Amniotic epithelial cell (primary cell): ENCODE measurements around the gene APOBEC3H.

Source experiments
- DNase-seq: peaks from one replicate; pipeline ENCODE4 v3.0.0-alpha.2; 2010; ENCODE audit warnings: low read depth

APOBEC3H gene

GRCh38 chr22:39081016-39081415 lies 16.0 kb upstream of the APOBEC3H start:
- DNase-seq: no peak

GRCh38 chr22:39081598-39081997 lies 15.4 kb upstream of the APOBEC3H start:
- no peak for DNase-seq

- DNase-seq: no peak
Observed at GRCh38 chr22:39083212-39084165, 13.6 kb upstream of the APOBEC3H start.

- DNase-seq: no peak
Observed at GRCh38 chr22:39084666-39085065, 12.4 kb upstream of the APOBEC3H start.

- no peak for DNase-seq
Observed at GRCh38 chr22:39087098-39087497, 9.9 kb upstream of the APOBEC3H start.

GRCh38 chr22:39087881-39088684 lies 9.0 kb upstream of the APOBEC3H start:
- no peak for DNase-seq

GRCh38 chr22:39088685-39089032 lies 8.4 kb upstream of the APOBEC3H start:
- DNase-seq: no peak

GRCh38 chr22:39089928-39090327 lies 7.1 kb upstream of the APOBEC3H start:
- no peak for DNase-seq

GRCh38 chr22:39090426-39091064 lies 6.5 kb upstream of the APOBEC3H start:
- no peak for DNase-seq

GRCh38 chr22:39091126-39092081 lies 5.6 kb upstream of the APOBEC3H start:
- DNase-seq: no peak

- DNase-seq: no peak
Observed at GRCh38 chr22:39092111-39092862, 4.8 kb upstream of the APOBEC3H start.

GRCh38 chr22:39094717-39095389 lies 2.2 kb upstream of the APOBEC3H start:
- DNase-seq: no peak

GRCh38 chr22:39095971-39096370 lies 1.1 kb upstream of the APOBEC3H start:
- DNase-seq: no peak

GRCh38 chr22:39098026-39098425 lies 982 bp downstream of the APOBEC3H start:
- DNase-seq: no peak

GRCh38 chr22:39098576-39098975 lies 1.5 kb downstream of the APOBEC3H start:
- DNase-seq: no peak

GRCh38 chr22:39101226-39101625 lies 4.2 kb downstream of the APOBEC3H start:
- DNase-seq: no peak

GRCh38 chr22:39103431-39103830 lies 6.4 kb downstream of the APOBEC3H start:
- no peak for DNase-seq

GRCh38 chr22:39106326-39106725 lies 9.3 kb downstream of the APOBEC3H start:
- DNase-seq: no peak

GRCh38 chr22:39108487-39108886 lies 11.4 kb downstream of the APOBEC3H start:
- DNase-seq: no peak

GRCh38 chr22:39109361-39109760 lies 12.3 kb downstream of the APOBEC3H start:
- DNase-seq: no peak
